Activated CD8-positive, alpha-beta T cell treated with anti-CD3 and anti-CD28 coated beads for 36 hours (primary cell): Measurements from ENCODE around the gene ZNF81. TPM values are rescaled to one million over a fixed set of nuclear protein-coding genes. Genes with fewer than 3 reads are reported as not detected.
"Not testable (repeated sequence)": the region's sequence is repeated elsewhere in the genome, so short reads cannot be mapped to it uniquely, and the experiment has no call there.

ENCODE experiments used
- ATAC-seq: fragments of 200-7000 bp; cut with Tn5 transposase; one replicate; pipeline ENCODE4 v1.10.0; 2021; ENCODE audit warnings: mild to moderate bottlenecking, moderate library complexity
- CTCF ChIA-PET: fragments of 350-600 bp; sonication (Branson Sonifier 250); formaldehyde crosslinking; loops from one replicate; lab custom pipeline; 2021; ENCODE audit warnings: antibody characterized with exemption; lab: Charles Lee
- POLR2A ChIA-PET: fragments of 350-600 bp; sonication (Branson Sonifier 250); formaldehyde crosslinking; loops from one replicate; lab custom pipeline; 2021; ENCODE audit warnings: antibody characterized with exemption; lab: Charles Lee
- DNase-seq: peaks from one replicate; pipeline ENCODE4 v3.0.0-alpha.2; 2020
- H3K27ac Mint-ChIP-seq: one replicate; pipeline ENCODE4 v1.8.0; 2021; ENCODE audit warnings: mild to moderate bottlenecking, mixed read lengths
- H3K27me3 Mint-ChIP-seq: one replicate; pipeline ENCODE4 v1.8.0; 2021; ENCODE audit warnings: mixed read lengths
- H3K36me3 Mint-ChIP-seq: one replicate; pipeline ENCODE4 v1.8.0; 2021; ENCODE audit warnings: low read depth, mixed read lengths
- H3K4me1 Mint-ChIP-seq: one replicate; pipeline ENCODE4 v1.8.0; 2021; ENCODE audit warnings: low read depth, mixed read lengths
- H3K4me3 Mint-ChIP-seq: one replicate; pipeline ENCODE4 v1.8.0; 2021; ENCODE audit warnings: mild to moderate bottlenecking, moderate library complexity, mixed read lengths
- H3K9me3 Mint-ChIP-seq: one replicate; pipeline ENCODE4 v1.8.0; 2021; ENCODE audit warnings: mixed read lengths
- CTCF ChIP-seq: fragments of 200-600 bp; IDR thresholded peaks from one replicate; pipeline ENCODE4 v1.8.0; 2022; ENCODE audit warnings: antibody characterized with exemption, mild to moderate bottlenecking
- intact Hi-C: fragments of 100-400 bp; cut with micrococcal nuclease; formaldehyde crosslinking; loops from one replicate; pipeline ENCODE4 v1.10.0; 2022
- total RNA-seq, 2 experiments: library from RNA; stranded (reverse); gene quantifications; one replicate each; pipeline ENCODE4 v1.2.3, GENCODE V29; 2021

The ZNF81 gene
- total RNA-seq, 2 experiments from 2014 or later, result 5.4 to 6.3 TPM

GRCh38 chrX:47804315-47804714 lies 32.4 kb upstream of the ZNF81 start:
- H3K36me3 Mint-ChIP-seq, result no peaks in the 10 kb centered on the region
- H3K4me1 Mint-ChIP-seq, result no peaks in the 10 kb centered on the region
- no peak overlapping the region for H3K27ac Mint-ChIP-seq
- ChIA-PET CTCF (no interaction called here), POLR2A (no interaction called here)
- H3K4me3 Mint-ChIP-seq, result no peak overlapping the region
- no peaks in the 10 kb centered on the region for H3K9me3 Mint-ChIP-seq
- no peaks in the 10 kb centered on the region for H3K27me3 Mint-ChIP-seq
- DNase-seq (no peak), ATAC-seq (no peak)
- no peak for TF ChIP-seq CTCF
- intact Hi-C loops, result no loop called here

- POLR2A ChIA-PET, DNase-seq, CTCF ChIA-PET, H3K4me3 Mint-ChIP-seq, H3K4me1 Mint-ChIP-seq, H3K27ac Mint-ChIP-seq, intact Hi-C loops, H3K27me3 Mint-ChIP-seq, H3K9me3 Mint-ChIP-seq, ATAC-seq, H3K36me3 Mint-ChIP-seq: not testable (repeated sequence)
Observed at GRCh38 chrX:47805844-47806243, 30.9 kb upstream of the ZNF81 start.

- CTCF ChIA-PET, H3K27ac Mint-ChIP-seq, intact Hi-C loops, DNase-seq, H3K36me3 Mint-ChIP-seq, POLR2A ChIA-PET, H3K4me3 Mint-ChIP-seq, H3K9me3 Mint-ChIP-seq, ATAC-seq, H3K27me3 Mint-ChIP-seq, H3K4me1 Mint-ChIP-seq: not testable (repeated sequence)
Observed at GRCh38 chrX:47806415-47807271, 30.1 kb upstream of the ZNF81 start.

- H3K27ac Mint-ChIP-seq, intact Hi-C loops, H3K9me3 Mint-ChIP-seq, H3K36me3 Mint-ChIP-seq, CTCF ChIA-PET, H3K4me1 Mint-ChIP-seq, H3K4me3 Mint-ChIP-seq, ATAC-seq, DNase-seq, POLR2A ChIA-PET, H3K27me3 Mint-ChIP-seq: not testable (repeated sequence)
Observed at GRCh38 chrX:47807272-47807538, 29.5 kb upstream of the ZNF81 start.

GRCh38 chrX:47807548-47807947 lies 29.2 kb upstream of the ZNF81 start:
- no peaks in the 10 kb centered on the region for H3K27me3 Mint-ChIP-seq
- no peak for ATAC-seq
- CTCF ChIA-PET, result no interaction called here
- no peak overlapping the region for H3K4me3 Mint-ChIP-seq
- H3K9me3 Mint-ChIP-seq, result no peaks in the 10 kb centered on the region
- no peaks in the 10 kb centered on the region for H3K36me3 Mint-ChIP-seq
- no peak for TF ChIP-seq CTCF
- intact Hi-C loops, result no loop called here
- H3K4me1 Mint-ChIP-seq, result no peaks in the 10 kb centered on the region
- POLR2A ChIA-PET, result interaction anchor here (0.6 kb wide), 1 partner anchor 761 kb away, joined by 3 read pairs; no protein-coding TSS in a partner anchor
- DNase-seq, result no peak
- no peak overlapping the region for H3K27ac Mint-ChIP-seq

GRCh38 chrX:47808904-47809788 lies 27.6 kb upstream of the ZNF81 start:
- intact Hi-C loops, result no loop called here
- CTCF ChIA-PET, result no interaction called here
- no peak for ATAC-seq
- no peaks in the 10 kb centered on the region for H3K4me1 Mint-ChIP-seq
- POLR2A ChIA-PET, result no interaction called here
- no peak for DNase-seq
- H3K27me3 Mint-ChIP-seq, result no peaks in the 10 kb centered on the region
- no peak overlapping the region for H3K27ac Mint-ChIP-seq
- H3K36me3 Mint-ChIP-seq, result no peaks in the 10 kb centered on the region
- H3K4me3 Mint-ChIP-seq, result no peak overlapping the region
- no peaks in the 10 kb centered on the region for H3K9me3 Mint-ChIP-seq
- TF ChIP-seq CTCF, result no peak
